K562 (cell line): Measurements from ENCODE around the gene CTSW. TPM values are rescaled to one million over a fixed set of nuclear protein-coding genes. Genes with fewer than 3 reads are reported as not detected.

Experiments
- ATAC-seq: fragments of 200-7000 bp; cut with Tn5 transposase; 3 replicates; pipeline ENCODE4 v1.9.1; 2020; ENCODE audit warnings: moderate library complexity
- BruUV-seq: library from RNA; stranded (reverse); fragments of 400-500 nt; replicated peaks from 2 replicates; lab custom pipeline; 2021; lab: Mats Ljungman, UMichigan
- CTCF ChIA-PET: fragments of 300-600 bp; formaldehyde crosslinking; extraction: SDS; loops from one replicate; lab custom pipeline; 2021; ENCODE audit warnings: low intra/inter-chr PET ratio; lab: Yijun Ruan, JAX
- POLR2A ChIA-PET: fragments of 300-600, 350-650 bp; sonication (Branson Sonifier 250); formaldehyde crosslinking; extraction: SDS; loops from one replicate; lab custom pipeline; 2021; ENCODE audit warnings: antibody characterized with exemption, inconsistent platforms; lab: Yijun Ruan, JAX
- DNase-seq, 4 experiments: peaks; one replicate each; pipeline versions ENCODE4 v3.0.0 to v3.0.0-alpha.2; 2011 to 2018; ENCODE audit warnings: low spot score in 3 of 4, mixed read lengths in 3 of 4; ENCODE audit errors: extremely low read depth in 1 of 4
- FAIRE-seq: peaks from 2 replicates; lab custom pipeline; 2011; peaks lifted over from hg19 to GRCh38; lab: Jason Lieb, UNC
- H2AFZ ChIP-seq: 2 replicates; pipeline ENCODE4 v1.6.0; 2011; ENCODE audit warnings: low read depth, low read length, control low read depth, inconsistent platforms
- H3K27ac ChIP-seq: fragments of 200-600 bp; 3 replicates; pipeline ENCODE4 v1.8.0; 2011; ENCODE audit warnings: low read depth, mild to moderate bottlenecking, control low read depth, inconsistent platforms, low read length, moderate library complexity, mixed read lengths; ENCODE audit errors: extremely low read depth
- H3K27me3 ChIP-seq, 2 experiments: fragments of 300-600 bp in 1 of 2; 2 replicates in 1 of 2; 3 replicates in 1 of 2; pipeline versions ENCODE4 v1.6.0 to v1.8.0; 2011; ENCODE audit warnings: inconsistent platforms in 2 of 2, low read length in 2 of 2, mild to moderate bottlenecking in 1 of 2, mixed read lengths in 1 of 2, moderate library complexity in 1 of 2; ENCODE audit not compliant: control insufficient read depth in 2 of 2, insufficient read depth in 2 of 2
- H3K36me3 ChIP-seq: fragments of 300-600 bp; 3 replicates; pipeline ENCODE4 v1.8.0; 2011; ENCODE audit warnings: mild to moderate bottlenecking, low read length, inconsistent platforms; ENCODE audit not compliant: control insufficient read depth, insufficient read depth
- H3K4me1 ChIP-seq, 2 experiments: fragments of 200-600 bp in 1 of 2; replicated peaks in 1 of 2; 2 replicates in 1 of 2; 3 replicates in 1 of 2; pipeline versions ENCODE4 v1.5.1 to v1.8.0; 2011; ENCODE audit warnings: inconsistent platforms in 2 of 2, low read length in 2 of 2, mild to moderate bottlenecking in 1 of 2, mixed read lengths in 1 of 2, moderate library complexity in 1 of 2; ENCODE audit not compliant: control insufficient read depth in 2 of 2, insufficient read depth in 2 of 2
- H3K4me2 ChIP-seq: 2 replicates; pipeline ENCODE4 v1.6.1; 2011; ENCODE audit warnings: low read length, control low read depth, inconsistent platforms, mixed read lengths; ENCODE audit not compliant: insufficient read depth
- H3K4me3 ChIP-seq: fragments of 200-600 bp; sonication (generic), shearing (Covaris generic); 2 replicates; pipeline ENCODE4 v1.5.1; 2016; ENCODE audit warnings: control low read depth, inconsistent platforms
- H3K79me2 ChIP-seq: fragments of 200-600 bp; 3 replicates; pipeline ENCODE4 v1.8.0; 2011; ENCODE audit warnings: low read length, inconsistent platforms; ENCODE audit not compliant: control insufficient read depth, insufficient read depth
- H3K9ac ChIP-seq, 2 experiments: 2 replicates each; pipeline versions ENCODE4 v1.6.0 to v1.6.1; 2011; ENCODE audit warnings: low read depth in 2 of 2, low read length in 2 of 2, control low read depth in 1 of 2, inconsistent platforms in 1 of 2, mild to moderate bottlenecking in 1 of 2, mixed read lengths in 1 of 2; ENCODE audit not compliant: insufficient read depth in 1 of 2
- H3K9me1 ChIP-seq: one replicate; pipeline ENCODE4 v1.6.0; 2011; ENCODE audit warnings: inconsistent platforms, mild to moderate bottlenecking, low read length, moderate library complexity; ENCODE audit not compliant: control insufficient read depth, insufficient read depth
- H3K9me3 ChIP-seq: replicated peaks from 2 replicates; pipeline ENCODE4 v1.5.1; 2011; ENCODE audit warnings: low read depth, low read length, inconsistent platforms; ENCODE audit not compliant: control insufficient read depth, insufficient read depth
- H4K20me1 ChIP-seq: replicated peaks from 2 replicates; pipeline ENCODE4 v1.6.1; 2011; ENCODE audit warnings: low read length, inconsistent platforms, mixed read lengths; ENCODE audit not compliant: control insufficient read depth, insufficient read depth
- HNRNPUL1 ChIP-seq: fragments of 200-400 bp; formaldehyde crosslinking; IDR thresholded peaks from 2 replicates; pipeline ENCODE4 v1.6.1; 2017; ENCODE audit warnings: low read length
- MIER1 ChIP-seq: fragments of 450-650 bp; IDR thresholded peaks from 2 replicates; pipeline ENCODE4 v1.6.1; 2016; ENCODE audit warnings: antibody characterized with exemption, mild to moderate bottlenecking, low read depth
- NBN ChIP-seq: fragments of 450-650 bp; IDR thresholded peaks from 2 replicates; pipeline ENCODE4 v1.6.1; 2016; ENCODE audit warnings: low read depth, mild to moderate bottlenecking
- POLR2G ChIP-seq: fragments of 200-400 bp; formaldehyde crosslinking; IDR thresholded peaks from 2 replicates; pipeline ENCODE4 v1.6.1; 2017; ENCODE audit warnings: low read depth, mild to moderate bottlenecking, antibody characterized with exemption, low read length, moderate library complexity
- RBM25 ChIP-seq: fragments of 200-400 bp; formaldehyde crosslinking; IDR thresholded peaks from 2 replicates; pipeline ENCODE4 v1.6.1; 2018; ENCODE audit warnings: low read length, low read depth, moderate library complexity; ENCODE audit not compliant: severe bottlenecking
- XRCC5 ChIP-seq: fragments of 200-400 bp; formaldehyde crosslinking; IDR thresholded peaks from 2 replicates; pipeline ENCODE4 v1.6.1; 2017; ENCODE audit warnings: low read depth, mild to moderate bottlenecking, low read length
- ZBTB7A ChIP-seq: IDR thresholded peaks from 2 replicates; pipeline ENCODE4 v1.6.1; 2011; ENCODE audit warnings: low read depth, mild to moderate bottlenecking, low read length, moderate library complexity, borderline replicate concordance; ENCODE audit not compliant: control insufficient read depth
- ZFP36 ChIP-seq: fragments of 150-350 bp; IDR thresholded peaks from 2 replicates; pipeline ENCODE4 v1.6.1; 2018; ENCODE audit warnings: low read length, low read depth; ENCODE audit not compliant: partially characterized antibody
- ZNF217 ChIP-seq: sonication (generic); formaldehyde crosslinking; IDR thresholded peaks from 2 replicates; pipeline ENCODE4 v1.8.0; 2022; ENCODE audit warnings: mild to moderate bottlenecking, missing genetic modification reagents
- ZNF263 ChIP-seq: sonication (generic); formaldehyde crosslinking; IDR thresholded peaks from 2 replicates; pipeline ENCODE4 v1.8.0; 2022; ENCODE audit warnings: mild to moderate bottlenecking, missing genetic modification reagents, borderline replicate concordance
- ZNF764 ChIP-seq: fragments of 250-450 bp; sonication (Bioruptor Pico); IDR thresholded peaks from 2 replicates; pipeline ENCODE4 v1.4.0; 2020; ENCODE audit warnings: low read depth, mild to moderate bottlenecking, moderate library complexity
- WGBS: fragments of 100-300 bp; shearing (Covaris generic); methylation state at CpG from one replicate; pipeline ENCODE4 v1.1.6; 2016; ENCODE audit warnings: low coverage, mixed read lengths; ENCODE audit not compliant: insufficient coverage; ENCODE audit errors: missing lambda C conversion rate; 5-methylcytosine and 5-hydroxymethylcytosine counted together
- in situ Hi-C: fragments of 300-500 bp; cut with MboI; formaldehyde crosslinking; loops from 4 replicates; pipeline ENCODE4 v1.15.0; 2018; ENCODE audit warnings: inconsistent platforms, mixed read lengths
- intact Hi-C: fragments of 100-400 bp; cut with micrococcal nuclease; formaldehyde crosslinking; loops from 2 replicates; pipeline ENCODE4 v1.14.2; 2022
- polyA plus RNA-seq, 8 experiments: library from polyadenylated mRNA; depleted of rRNA in 4 of 8; stranded (reverse) in 5 of 8; unstranded in 3 of 8; fragments of >200 nt; fragmentation: Nextera tagmentation in 2 of 8; fragmentation: Illumina TruSeq in 1 of 8; extraction: Ambion mirVana in 2 of 8; extraction: Trizol in 1 of 8; gene quantifications; 2 replicates each; pipeline versions ENCODE4 v1.2.1 to v1.2.3, GENCODE V29; 2011 to 2014; ENCODE audit warnings: inconsistent platforms in 1 of 8, missing spikeins in 1 of 8
- total RNA-seq, 7 experiments: library from RNA; depleted of rRNA in 6 of 7; stranded (reverse); fragments of >200 nt in 6 of 7; fragmentation: Illumina TruSeq in 2 of 7; extraction: Trizol in 2 of 7; gene quantifications; 2 replicates each; pipeline versions ENCODE4 v1.2.1 to v1.2.3, GENCODE V29; 2011 to 2021; ENCODE audit warnings: low replicate concordance in 1 of 7
- TF ChIP-seq, protein P1 (sequence below): sonication (generic); formaldehyde crosslinking; IDR thresholded peaks from 2 replicates; pipeline ENCODE4 v1.8.1; 2023; ENCODE audit warnings: mild to moderate bottlenecking, missing genetic modification reagents

Gene CTSW
- total and polyA plus RNA-seq, 9 of the 15 experiments (the other 6 are each of a cell fraction or from before 2014, with no cell fraction given), result 0.04 TPM; not detected in 8

DNA sequence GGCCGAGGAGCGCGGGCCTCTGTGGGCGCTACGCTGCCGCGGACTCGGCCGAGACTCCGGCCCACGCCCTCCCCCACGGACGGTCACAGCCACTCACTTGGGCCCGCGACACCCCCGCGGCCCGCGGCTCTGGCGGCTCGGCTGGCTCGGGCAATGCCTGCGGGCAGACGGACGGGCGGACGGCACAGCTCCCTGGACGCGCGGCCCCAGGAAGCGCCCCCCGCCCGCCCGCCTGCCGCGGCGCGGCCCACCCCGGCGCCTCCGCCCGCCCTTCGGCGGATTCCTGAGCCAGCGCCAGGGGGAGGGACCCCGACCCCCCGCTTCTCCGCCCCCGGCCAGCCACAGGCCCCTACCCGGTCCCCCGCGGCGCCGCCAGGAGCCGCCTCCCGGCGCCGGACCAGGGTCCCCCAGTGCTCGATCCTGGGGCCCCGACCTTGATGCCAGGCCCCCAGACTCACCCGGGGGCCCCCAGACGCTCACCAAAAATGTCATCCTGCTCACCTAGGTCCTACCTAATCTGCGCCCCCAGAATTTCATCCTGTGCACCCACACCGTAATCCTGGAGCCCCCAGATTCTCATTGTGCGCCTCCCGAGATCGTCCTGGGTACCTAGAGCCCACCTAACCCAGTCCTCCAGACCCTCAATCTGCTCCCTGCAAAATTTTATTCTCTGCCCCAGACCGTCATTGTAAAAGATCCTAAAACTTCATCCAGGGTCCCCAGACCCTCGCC lies 6.9 kb upstream of the CTSW start, which contains the start of gene EFEMP2:
Gene EFEMP2, minus strand, starts transcription at position 215 of the 732 bp plus-strand sequence. CDS start 446 bp downstream, outside the sequence.
- FAIRE-seq, result no peak
- ATAC-seq, result no peak
- peak within 1 kb of the TSS; percentile 73 for H3K27ac ChIP-seq
- DNase-seq, result peak in 1 of 4 experiments; percentile 44
- H3K27me3 ChIP-seq, result no peaks in the 10 kb centered on the region
- peak within 1 kb of the TSS; percentile 97 for H2AFZ ChIP-seq
- peak within 1 kb of the TSS; percentile 97 for H3K4me2 ChIP-seq
- POLR2A ChIA-PET, result interaction anchor here (1.4 to 8.2 kb wide), 4 partner anchors 10 to 46 kb away, joined by 7 to 151 read pairs (median 78); partner anchors contain the start of genes CCDC85B, CFL1, CTSW and FIBP
- 0 out of 2 replicates have a peak, but pooled peaks have one; percentile 0 for TF ChIP-seq ZNF263
- TF ChIP-seq POLR2G, result peak; percentile 18; the same call in 1 of the 2 replicates
- 0 out of 2 replicates have a peak, but pooled peaks have one; percentile 31 for TF ChIP-seq MIER1
- no peak for TF ChIP-seq HNRNPUL1
- TF ChIP-seq, protein P1, sequence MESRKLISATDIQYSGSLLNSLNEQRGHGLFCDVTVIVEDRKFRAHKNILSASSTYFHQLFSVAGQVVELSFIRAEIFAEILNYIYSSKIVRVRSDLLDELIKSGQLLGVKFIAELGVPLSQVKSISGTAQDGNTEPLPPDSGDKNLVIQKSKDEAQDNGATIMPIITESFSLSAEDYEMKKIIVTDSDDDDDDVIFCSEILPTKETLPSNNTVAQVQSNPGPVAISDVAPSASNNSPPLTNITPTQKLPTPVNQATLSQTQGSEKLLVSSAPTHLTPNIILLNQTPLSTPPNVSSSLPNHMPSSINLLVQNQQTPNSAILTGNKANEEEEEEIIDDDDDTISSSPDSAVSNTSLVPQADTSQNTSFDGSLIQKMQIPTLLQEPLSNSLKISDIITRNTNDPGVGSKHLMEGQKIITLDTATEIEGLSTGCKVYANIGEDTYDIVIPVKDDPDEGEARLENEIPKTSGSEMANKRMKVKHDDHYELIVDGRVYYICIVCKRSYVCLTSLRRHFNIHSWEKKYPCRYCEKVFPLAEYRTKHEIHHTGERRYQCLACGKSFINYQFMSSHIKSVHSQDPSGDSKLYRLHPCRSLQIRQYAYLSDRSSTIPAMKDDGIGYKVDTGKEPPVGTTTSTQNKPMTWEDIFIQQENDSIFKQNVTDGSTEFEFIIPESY (CRISPR knock-in tag), result peak; percentile 93
- TF ChIP-seq ZFP36, result no peak
- no peak for TF ChIP-seq ZNF764
- TF ChIP-seq ZNF217 (CRISPR knock-in tag), result no peak
- TF ChIP-seq ZBTB7A, result peak; percentile 23; the same call in 1 of the 2 replicates
- TF ChIP-seq XRCC5, result no peak
- no peak for TF ChIP-seq NBN
- no peak for TF ChIP-seq RBM25
- TF ChIP-seq, all 486 proteins: peak for 5
- WGBS, result 33% methylated on average over 17 of the region's 69 CpGs
- BruUV-seq, result no TSS peak
- in situ Hi-C loops (no loop called here), intact Hi-C loops (no loop called here)
- H3K4me3 ChIP-seq, result peak within 1 kb of the TSS; percentile 46
- CTCF ChIA-PET, result no interaction called here
- H3K36me3 ChIP-seq, result peaks cover 7% of the 10 kb centered on the region; the same call in 2 of the 3 replicates
- peak within 1 kb of the TSS; percentile 59 to 92 for H3K9ac ChIP-seq
- no peaks in the 10 kb centered on the region for H4K20me1 ChIP-seq
- no peaks in the 10 kb centered on the region for H3K9me3 ChIP-seq
- H3K4me1 ChIP-seq, result peaks cover 15 to 50% of the 10 kb centered on the region in 2 experiments
- H3K9me1 ChIP-seq, result no peaks in the 10 kb centered on the region
- no peaks in the 10 kb centered on the region for H3K79me2 ChIP-seq
